ENCODE data around the gene SDSL. TPM values are rescaled to one million over a fixed set of nuclear protein-coding genes. Genes with fewer than 3 reads are reported as not detected.

Gene SDSL
- 10 to 100 TPM in 1 of 7 donors, 1 to 10 TPM in 6; 1.7 to 19.3 (median 4.5) TPM for total RNA-seq
- polyA plus RNA-seq, result 1 to 10 TPM in 1 of 2 donors, under 1 TPM in 1; 0.43 to 3.0 TPM
- long read RNA-seq, donor 1, transcript SDSL-202 (8 exons, 1,449 nt), result major isoform, 9 of 11 reads
- long read RNA-seq, donor 1, partial matches to known transcripts, result 0 of 11 reads
- long read RNA-seq, donor 1, other reads (novel, unspliced or antisense), result 2 of 11 reads
- long read RNA-seq, donor 2, transcript SDSL-202 (8 exons, 1,449 nt), result major isoform, 5 of 5 reads
- long read RNA-seq, donor 2, partial matches to known transcripts, result 0 of 5 reads
- long read RNA-seq, donor 2, other reads (novel, unspliced or antisense), result 0 of 5 reads
- long read RNA-seq, donor 3, transcript SDSL-202 (8 exons, 1,449 nt), result major isoform, 8 of 10 reads
- long read RNA-seq, donor 3, partial matches to known transcripts, result 2 of 10 reads
- long read RNA-seq, donor 3, other reads (novel, unspliced or antisense), result 0 of 10 reads

- no peaks in the 10 kb centered on the region for H3K27me3 ChIP-seq
- intact Hi-C loops (cut with DNase I), result loop anchor here in 1 of 4 donors (10.0 kb wide), 1 partner anchor 117 kb away; no protein-coding TSS in a partner anchor
- no peaks in the 10 kb centered on the region for H3K9me3 ChIP-seq
- 0 to 4% (median 1%) methylated on average over 13 of the region's 13 CpGs for WGBS, 3 donors
- TF ChIP-seq POLR2A (IDR thresholded peaks at IDR 0.05), result no peak
- TF ChIP-seq EP300 (IDR thresholded peaks at IDR 0.05), result no peak
- no peak for TF ChIP-seq CTCF (IDR thresholded peaks at IDR 0.05)
- H3K4me1 ChIP-seq (ENCODE audit: insufficient read depth), result peaks cover 7% of the 10 kb centered on the region
- DNase-seq, result peak; percentile 62 to 71 (median 70)
- H3K27ac ChIP-seq, result peak within 1 kb of the TSS in 1 of 2 donors; percentile 46
- peak within 1 kb of the TSS; percentile 31 for H3K4me3 ChIP-seq
- no peaks in the 10 kb centered on the region for H3K36me3 ChIP-seq
Measured at GRCh38 chr12:113422030-113422885, at the start of gene SDSL. TSS of gene SDSL (plus strand) at chr12:113422380. CDS start at chr12:113427983, 5,603 bp downstream.

- Histone ChIP-seq H3K27me3 (no peaks in the 10 kb centered on the region), H3K27ac (no peak overlapping the region), H3K9me3 (no peaks in the 10 kb centered on the region), H3K36me3 (no peaks in the 10 kb centered on the region), H3K4me1 (ENCODE audit: insufficient read depth) (no peaks in the 10 kb centered on the region), H3K4me3 (no peak overlapping the region)
- intact Hi-C loops (cut with DNase I), result no loop called here
- 93 to 95% (median 93%) methylated on average over 3 of the region's 3 CpGs for WGBS, 3 donors
- no peak for DNase-seq
- TF ChIP-seq EP300 (IDR thresholded peaks at IDR 0.05), result no peak
- TF ChIP-seq CTCF (IDR thresholded peaks at IDR 0.05), result no peak
- TF ChIP-seq POLR2A (IDR thresholded peaks at IDR 0.05), result no peak
Measured at GRCh38 chr12:113373440-113373839, 48.7 kb upstream of the SDSL start.

- intact Hi-C loops (cut with DNase I), result no loop called here
- no peaks in the 10 kb centered on the region for H3K27me3 ChIP-seq
- no peak overlapping the region for H3K27ac ChIP-seq
- no peaks in the 10 kb centered on the region for H3K4me1 ChIP-seq (ENCODE audit: insufficient read depth)
- TF ChIP-seq EP300 (IDR thresholded peaks at IDR 0.05) (no peak), POLR2A (IDR thresholded peaks at IDR 0.05) (no peak), CTCF (IDR thresholded peaks at IDR 0.05) (no peak)
- H3K9me3 ChIP-seq, result no peaks in the 10 kb centered on the region
- peak in 1 of 5 donors; percentile 47 for DNase-seq
- 67 to 74% (median 70%) methylated on average over 3 of the region's 3 CpGs for WGBS, 3 donors
- H3K36me3 ChIP-seq, result no peaks in the 10 kb centered on the region
- no peak overlapping the region for H3K4me3 ChIP-seq
Measured at GRCh38 chr12:113373969-113374368, 48.2 kb upstream of the SDSL start.

- TF ChIP-seq CTCF (IDR thresholded peaks at IDR 0.05) (no peak), POLR2A (IDR thresholded peaks at IDR 0.05) (no peak), EP300 (IDR thresholded peaks at IDR 0.05) (no peak)
- WGBS, 3 donors, result 78 to 86% (median 82%) methylated on average over 4 of the region's 4 CpGs
- intact Hi-C loops (cut with DNase I), result no loop called here
Measured at GRCh38 chr12:113374823-113375428, 47.3 kb upstream of the SDSL start.

More at GRCh38 chr12:113374823-113375428, 47.3 kb upstream of the SDSL start:
- H3K4me3 ChIP-seq, result no peak overlapping the region
- no peaks in the 10 kb centered on the region for H3K9me3 ChIP-seq
- no peak overlapping the region for H3K27ac ChIP-seq
- no peaks in the 10 kb centered on the region for H3K36me3 ChIP-seq
- DNase-seq, result no peak
- no peaks in the 10 kb centered on the region for H3K27me3 ChIP-seq
- H3K4me1 ChIP-seq (ENCODE audit: insufficient read depth), result no peaks in the 10 kb centered on the region
